Endodermal cell (in vitro differentiated cells): Measurements from ENCODE around the gene VAMP5. TPM values are rescaled to one million over a fixed set of nuclear protein-coding genes. Genes with fewer than 3 reads are reported as not detected.
"Not testable (repeated sequence)": the region's sequence is repeated elsewhere in the genome, so short reads cannot be mapped to it uniquely, and the experiment has no call there.

Experiments
- DNase-seq: peaks from one replicate; pipeline ENCODE4 v3.0.0-alpha.2; 2017
- H3K27ac ChIP-seq: 2 replicates; pipeline ENCODE4 v1.5.1; 2013; ENCODE audit warnings: mild to moderate bottlenecking, low read depth, low read length, moderate library complexity
- H3K27me3 ChIP-seq: 2 replicates; pipeline ENCODE4 v1.6.1; 2013; ENCODE audit warnings: mild to moderate bottlenecking, low read length, moderate library complexity; ENCODE audit not compliant: insufficient read depth, control insufficient read depth, poor library complexity, severe bottlenecking
- H3K36me3 ChIP-seq: 2 replicates; pipeline ENCODE4 v1.7.0; 2013; ENCODE audit warnings: mild to moderate bottlenecking, low read length, moderate library complexity; ENCODE audit not compliant: control insufficient read depth, insufficient read depth
- H3K4me1 ChIP-seq: one replicate; pipeline ENCODE4 v1.7.0; 2013; ENCODE audit warnings: low read length; ENCODE audit not compliant: control insufficient read depth, insufficient read depth
- H3K4me3 ChIP-seq: 2 replicates; pipeline ENCODE4 v1.5.1; 2013; ENCODE audit warnings: mild to moderate bottlenecking, low read length, moderate library complexity
- H3K9ac ChIP-seq: 2 replicates; pipeline ENCODE4 v1.6.1; 2013; ENCODE audit warnings: mild to moderate bottlenecking, low read length, moderate library complexity; ENCODE audit not compliant: poor library complexity, severe bottlenecking; ENCODE audit errors: extremely low read depth
- H3K9me3 ChIP-seq: 2 replicates; pipeline ENCODE4 v1.6.1; 2013; ENCODE audit warnings: mild to moderate bottlenecking, low read length, moderate library complexity; ENCODE audit not compliant: control insufficient read depth
- H3K27ac Mint-ChIP-seq: 2 replicates; pipeline ENCODE4 v1.8.0; 2020; ENCODE audit warnings: mixed read lengths
- H3K27me3 Mint-ChIP-seq: 2 replicates; pipeline ENCODE4 v1.8.0; 2021; ENCODE audit warnings: mild to moderate bottlenecking, mixed read lengths; ENCODE audit not compliant: insufficient read depth
- H3K36me3 Mint-ChIP-seq: 2 replicates; pipeline ENCODE4 v1.8.0; 2020; ENCODE audit warnings: low read depth, mixed read lengths
- H3K4me1 Mint-ChIP-seq: 2 replicates; pipeline ENCODE4 v1.8.0; 2020; ENCODE audit warnings: mixed read lengths
- H3K4me3 Mint-ChIP-seq: 2 replicates; pipeline ENCODE4 v1.8.0; 2020; ENCODE audit warnings: mild to moderate bottlenecking, moderate library complexity, mixed read lengths
- H3K9me3 Mint-ChIP-seq: 2 replicates; pipeline ENCODE4 v1.8.0; 2020; ENCODE audit warnings: mild to moderate bottlenecking, mixed read lengths
- CTCF ChIP-seq: fragments of 200-600 bp; sonication (generic); conservative IDR thresholded peaks from 2 replicates; pipeline ENCODE4 v1.5.0; 2021; ENCODE audit warnings: antibody characterized with exemption, mild to moderate bottlenecking
- WGBS, 2 experiments: methylation state at CpG; one replicate each; pipeline versions ENCODE4 v1.1.5 to v1.1.7; 2013; ENCODE audit warnings: missing lambda C conversion rate in 2 of 2, mixed read lengths in 1 of 2; ENCODE audit not compliant: insufficient coverage in 1 of 2, insufficient read length in 1 of 2; 5-methylcytosine and 5-hydroxymethylcytosine counted together
- total RNA-seq, 2 donors: library from RNA; stranded (reverse); fragmentation: NEBNext Ultra II Directional in 1 of 2; extraction: Animal tissue kit (Norgen Biotek cat#: 25700) in 1 of 2; gene quantifications; 2 replicates in 1 of 2; 3 replicates in 1 of 2; pipeline ENCODE4 v1.2.1, GENCODE V29; 2021

The VAMP5 gene
- total RNA-seq, 2 donors from 2014 or later: 6.3 to 13.9 TPM

GRCh38 chr2:85611705-85612587, 27.7 kb downstream of the VAMP5 start, which contains the start of gene C2orf68:
C2orf68 (minus strand) TSS chr2:85612066; CDS start chr2:85611984, 82 bp downstream.
- H3K4me1 ChIP-seq: no peaks in the 10 kb centered on the region
- H3K4me3 Mint-ChIP-seq: peak within 1 kb of the TSS; percentile 85
- no peaks in the 10 kb centered on the region for H3K27me3 ChIP-seq
- peaks cover 4% of the 10 kb centered on the region for H3K4me1 Mint-ChIP-seq
- TF ChIP-seq CTCF: no peak
- H3K9me3 Mint-ChIP-seq: no peaks in the 10 kb centered on the region
- H3K36me3 Mint-ChIP-seq: peaks cover 23% of the 10 kb centered on the region
- H3K27ac Mint-ChIP-seq: peak within 1 kb of the TSS; percentile 94
- peak within 1 kb of the TSS; percentile 78 for H3K9ac ChIP-seq
- no peaks in the 10 kb centered on the region for H3K27me3 Mint-ChIP-seq
- H3K27ac ChIP-seq: peak within 1 kb of the TSS; percentile 21
- peak; percentile 98 for DNase-seq
- no peaks in the 10 kb centered on the region for H3K9me3 ChIP-seq
- peaks cover 32% of the 10 kb centered on the region for H3K36me3 ChIP-seq
- WGBS, 2 experiments: 13 to 46% methylated on average over 18 to 73 of the region's 73 CpGs
- peak within 1 kb of the TSS; percentile 99 for H3K4me3 ChIP-seq

- H3K27me3 ChIP-seq: no peaks in the 10 kb centered on the region
- DNase-seq: no peak
- no peak for TF ChIP-seq CTCF
- no peaks in the 10 kb centered on the region for H3K9me3 ChIP-seq
- Mint-ChIP-seq H3K9me3 (no peaks in the 10 kb centered on the region), H3K4me3 (no peak overlapping the region), H3K27me3 (no peaks in the 10 kb centered on the region), H3K27ac (no peak overlapping the region), H3K36me3 (peaks cover 19% of the 10 kb centered on the region), H3K4me1 (peaks cover 4% of the 10 kb centered on the region)
- 94 to 96% methylated on average over 7 to 10 of the region's 10 CpGs for WGBS, 2 experiments
- peaks cover 6% of the 10 kb centered on the region for H3K4me1 ChIP-seq
- H3K4me3 ChIP-seq: no peak overlapping the region
- H3K36me3 ChIP-seq: peaks cover 18% of the 10 kb centered on the region
- H3K27ac ChIP-seq: no peak overlapping the region
- H3K9ac ChIP-seq: no peak overlapping the region
These were observed 29.7 kb downstream of the VAMP5 start for GRCh38 chr2:85613717-85614515.

- WGBS, 2 experiments: 80 to 96% methylated on average over 1 to 7 of the region's 7 CpGs
- H3K36me3 ChIP-seq: peaks cover 22% of the 10 kb centered on the region
- H3K4me1 ChIP-seq, H3K4me3 Mint-ChIP-seq, H3K4me1 Mint-ChIP-seq, H3K27me3 ChIP-seq, H3K27me3 Mint-ChIP-seq, H3K27ac ChIP-seq, H3K9me3 Mint-ChIP-seq, DNase-seq, H3K9me3 ChIP-seq, H3K4me3 ChIP-seq, H3K27ac Mint-ChIP-seq, H3K9ac ChIP-seq: not testable (repeated sequence)
- H3K36me3 Mint-ChIP-seq: peaks cover 21% of the 10 kb centered on the region
These were observed 30.5 kb downstream of the VAMP5 start for GRCh38 chr2:85614757-85615156.
